NB4 (cell line): ENCODE measurements around the gene XRCC6.
A peak's percentile ranks its signal among the peaks of the same experiment; 100 is the strongest.

Source experiments
- DNase-seq: peaks from one replicate; pipeline ENCODE4 v3.0.0; 2010; ENCODE audit warnings: low read depth
- H3K4me3 ChIP-seq: one replicate; pipeline ENCODE4 v1.5.1; 2011; ENCODE audit warnings: mild to moderate bottlenecking, low read depth, low read length, moderate library complexity
- MYC ChIP-seq: IDR thresholded peaks from 2 replicates; pipeline ENCODE4 v1.6.1; 2011; ENCODE audit warnings: low read depth, low read length
- POLR2A ChIP-seq: IDR thresholded peaks from 2 replicates; pipeline ENCODE4 v1.6.1; 2011; ENCODE audit warnings: mild to moderate bottlenecking; ENCODE audit not compliant: insufficient read length; ENCODE audit errors: extremely low read depth
- TF ChIP-seq, protein P1 (sequence below): IDR thresholded peaks from 2 replicates; pipeline ENCODE4 v1.6.1; 2011; ENCODE audit warnings: low read depth, low read length
- TF ChIP-seq, protein P2 (sequence below): IDR thresholded peaks from one replicate; pipeline ENCODE4 v1.5.1; 2012; ENCODE audit warnings: low read depth, low read length

The XRCC6 gene

DNA sequence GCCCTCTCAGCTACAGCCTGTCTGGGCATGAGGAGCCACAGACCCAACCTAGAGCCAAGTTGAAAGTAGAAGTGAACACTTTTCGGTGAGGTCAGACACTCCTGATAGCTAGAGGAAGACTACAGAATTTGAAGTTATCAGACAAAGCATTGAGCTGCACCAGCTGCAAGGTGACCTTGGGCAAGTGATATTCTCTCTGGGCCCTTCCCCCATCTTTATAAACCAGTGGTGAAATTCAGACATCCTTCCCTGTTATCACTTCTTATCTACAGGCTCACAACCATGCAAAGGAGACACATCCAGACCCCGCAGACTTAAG is 23.5 kb upstream of the XRCC6 start:
- no peak overlapping the region for H3K4me3 ChIP-seq
- DNase-seq: no peak
- TF ChIP-seq, protein P1, sequence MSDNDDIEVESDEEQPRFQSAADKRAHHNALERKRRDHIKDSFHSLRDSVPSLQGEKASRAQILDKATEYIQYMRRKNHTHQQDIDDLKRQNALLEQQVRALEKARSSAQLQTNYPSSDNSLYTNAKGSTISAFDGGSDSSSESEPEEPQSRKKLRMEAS: no peak
- no peak for TF ChIP-seq MYC
- no peak for TF ChIP-seq POLR2A
- TF ChIP-seq, protein P2, sequence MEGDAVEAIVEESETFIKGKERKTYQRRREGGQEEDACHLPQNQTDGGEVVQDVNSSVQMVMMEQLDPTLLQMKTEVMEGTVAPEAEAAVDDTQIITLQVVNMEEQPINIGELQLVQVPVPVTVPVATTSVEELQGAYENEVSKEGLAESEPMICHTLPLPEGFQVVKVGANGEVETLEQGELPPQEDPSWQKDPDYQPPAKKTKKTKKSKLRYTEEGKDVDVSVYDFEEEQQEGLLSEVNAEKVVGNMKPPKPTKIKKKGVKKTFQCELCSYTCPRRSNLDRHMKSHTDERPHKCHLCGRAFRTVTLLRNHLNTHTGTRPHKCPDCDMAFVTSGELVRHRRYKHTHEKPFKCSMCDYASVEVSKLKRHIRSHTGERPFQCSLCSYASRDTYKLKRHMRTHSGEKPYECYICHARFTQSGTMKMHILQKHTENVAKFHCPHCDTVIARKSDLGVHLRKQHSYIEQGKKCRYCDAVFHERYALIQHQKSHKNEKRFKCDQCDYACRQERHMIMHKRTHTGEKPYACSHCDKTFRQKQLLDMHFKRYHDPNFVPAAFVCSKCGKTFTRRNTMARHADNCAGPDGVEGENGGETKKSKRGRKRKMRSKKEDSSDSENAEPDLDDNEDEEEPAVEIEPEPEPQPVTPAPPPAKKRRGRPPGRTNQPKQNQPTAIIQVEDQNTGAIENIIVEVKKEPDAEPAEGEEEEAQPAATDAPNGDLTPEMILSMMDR: no peak

DNA sequence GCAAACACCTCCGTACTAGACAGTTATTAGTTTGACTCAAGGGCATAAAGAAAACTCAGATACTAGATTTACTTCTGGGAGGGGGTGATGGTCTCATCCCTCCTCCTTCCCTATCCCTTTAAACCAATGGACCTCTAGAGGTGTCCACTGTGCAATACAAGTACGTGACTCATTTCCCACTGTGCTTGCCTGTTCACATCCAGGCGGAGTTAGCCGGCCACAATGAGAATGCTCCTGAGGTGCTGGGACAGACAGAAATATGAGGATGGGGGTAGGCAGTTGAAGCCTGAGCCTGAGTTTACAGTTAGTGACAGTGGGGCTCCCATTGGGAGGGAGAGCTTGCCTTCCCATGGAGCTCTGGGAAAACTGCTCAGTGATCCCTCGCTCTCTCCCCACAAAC is 23.0 kb upstream of the XRCC6 start:
- TF ChIP-seq, protein P2: no peak
- TF ChIP-seq, protein P1: no peak
- TF ChIP-seq POLR2A (no peak), MYC (no peak)

DNA sequence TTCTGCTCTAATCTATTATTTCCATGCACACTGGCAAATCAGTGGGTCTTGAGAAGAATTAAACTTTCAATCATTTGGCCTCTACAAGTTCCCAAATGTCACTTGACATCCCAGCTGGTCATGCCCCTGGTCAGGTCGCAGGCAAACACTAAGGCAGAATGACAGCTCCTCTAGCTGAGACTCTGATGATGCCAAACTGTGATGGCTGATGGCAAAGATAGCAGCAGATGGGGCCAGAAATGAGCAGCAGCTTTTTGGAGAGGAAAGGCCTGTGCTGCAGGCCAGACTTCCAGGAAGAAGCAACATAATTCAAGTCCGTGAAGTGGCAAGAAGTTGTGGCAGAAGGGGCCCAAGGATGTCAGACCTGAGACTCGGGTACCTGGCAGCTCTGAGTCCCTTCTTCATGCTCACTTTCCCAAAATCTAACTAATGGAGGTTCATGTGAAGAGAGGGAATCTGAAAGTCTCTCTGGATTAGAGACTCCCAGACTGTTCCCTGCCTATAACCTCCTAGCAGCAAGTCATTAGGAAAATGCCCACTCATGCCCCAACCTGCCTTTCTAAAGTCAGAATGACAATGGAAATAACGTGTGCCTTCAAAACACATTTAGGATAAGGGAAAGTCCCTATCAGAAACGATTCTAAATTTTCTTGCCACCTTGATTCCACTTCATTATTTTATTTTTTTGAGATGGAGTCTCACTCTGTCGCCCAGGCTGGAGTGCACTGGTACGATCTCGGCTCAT is 22.0 kb upstream of the XRCC6 start:
- no peak overlapping the region for H3K4me3 ChIP-seq
- no peak for DNase-seq
- TF ChIP-seq POLR2A (no peak), MYC (no peak)
- TF ChIP-seq, protein P1: no peak
- TF ChIP-seq, protein P2: no peak

More for the DNA sequence above, 23.0 kb upstream of the XRCC6 start:
- DNase-seq: no peak
- no peak overlapping the region for H3K4me3 ChIP-seq

DNA sequence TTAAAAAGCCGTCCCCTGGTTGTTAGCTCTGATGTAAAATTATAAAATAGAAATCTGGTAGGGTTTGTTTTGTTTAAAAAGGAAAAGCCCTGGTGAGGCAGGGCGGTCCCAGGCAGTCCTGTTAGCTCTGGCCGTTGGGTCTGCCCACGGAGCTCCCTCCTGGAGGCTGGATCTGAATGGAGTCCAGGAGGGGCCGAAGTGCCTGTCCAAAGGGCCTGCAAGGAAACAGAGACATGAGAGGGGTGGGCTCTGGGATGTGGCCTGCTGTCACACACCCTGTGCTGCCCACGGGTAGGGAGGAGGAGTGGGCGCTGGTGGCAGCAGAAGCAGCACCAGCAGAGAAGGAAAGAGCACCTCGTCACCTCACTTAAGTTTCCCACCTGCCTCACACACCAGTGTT is 20.1 kb upstream of the XRCC6 start:
- DNase-seq: no peak

DNA sequence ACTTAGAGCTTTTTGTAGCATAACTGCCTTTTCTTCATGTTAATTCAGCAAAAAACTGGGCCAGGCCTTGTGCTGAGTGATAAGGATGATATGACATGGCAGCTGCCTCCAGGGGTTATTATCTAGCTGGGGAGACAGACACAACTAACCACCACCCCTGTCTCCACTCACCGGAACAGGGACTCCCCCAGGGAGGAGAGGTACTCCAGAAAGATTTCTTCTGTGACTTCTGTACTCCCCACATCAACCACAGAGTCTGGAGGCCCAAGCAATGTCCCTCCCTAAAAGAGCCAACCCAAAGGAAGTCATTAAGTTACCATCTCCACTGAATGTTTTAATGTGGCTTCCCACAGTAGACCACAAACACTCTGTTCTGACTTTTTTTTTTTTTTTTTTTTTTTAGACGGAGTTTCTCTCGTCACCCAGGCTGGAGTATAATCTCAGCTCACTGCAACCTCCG is 17.2 kb upstream of the XRCC6 start:
- no peak overlapping the region for H3K4me3 ChIP-seq
- peak; percentile 80 for DNase-seq
- TF ChIP-seq POLR2A (no peak), MYC (no peak)
- TF ChIP-seq, protein P1: no peak
- TF ChIP-seq, protein P2: no peak

More for the DNA sequence above, 20.1 kb upstream of the XRCC6 start:
- H3K4me3 ChIP-seq: no peak overlapping the region
- TF ChIP-seq, protein P1: no peak
- TF ChIP-seq MYC: no peak
- TF ChIP-seq, protein P2: no peak
- TF ChIP-seq POLR2A: no peak
